ENCODE measurements around the gene SRD5A2.
"Not testable (repeated sequence)": the region's sequence is repeated elsewhere in the genome, so short reads cannot be mapped to it uniquely, and the experiment has no call there.

SRD5A2 gene

GRCh38 chr2:31533036-31533435, 47.7 kb downstream of the SRD5A2 start:
- DNase-seq (ENCODE audit: low read depth) = no peak

- no peak for DNase-seq (ENCODE audit: low read depth)
Observed at GRCh38 chr2:31531101-31531500, 49.6 kb downstream of the SRD5A2 start.

GRCh38 chr2:31529256-31529655, 51.5 kb downstream of the SRD5A2 start:
- DNase-seq (ENCODE audit: low read depth) = no peak

GRCh38 chr2:31528823-31529222, 51.9 kb downstream of the SRD5A2 start:
- no peak for DNase-seq (ENCODE audit: low read depth)

GRCh38 chr2:31526946-31527732, 53.6 kb downstream of the SRD5A2 start:
- peak; percentile 28 for DNase-seq (ENCODE audit: low read depth)

GRCh38 chr2:31525876-31526275, 54.9 kb downstream of the SRD5A2 start:
- no peak for DNase-seq (ENCODE audit: low read depth)

- no peak for DNase-seq (ENCODE audit: low read depth)
Observed at GRCh38 chr2:31524592-31524991, 56.1 kb downstream of the SRD5A2 start.

GRCh38 chr2:31523871-31524492, 56.8 kb downstream of the SRD5A2 start:
- peak; percentile 50 for DNase-seq (ENCODE audit: low read depth)

- DNase-seq (ENCODE audit: low read depth) = no peak
Observed at GRCh38 chr2:31522786-31523185, 58.0 kb downstream of the SRD5A2 start.

- no peak for DNase-seq (ENCODE audit: low read depth)
Observed at GRCh38 chr2:31517442-31518203, 63.1 kb downstream of the SRD5A2 start.

GRCh38 chr2:31515586-31515985, 65.2 kb downstream of the SRD5A2 start:
- DNase-seq (ENCODE audit: low read depth) = no peak

GRCh38 chr2:31513553-31513952, 67.2 kb downstream of the SRD5A2 start:
- DNase-seq (ENCODE audit: low read depth) = no peak

GRCh38 chr2:31511376-31511775, 69.4 kb downstream of the SRD5A2 start:
- peak; percentile 70 for DNase-seq (ENCODE audit: low read depth)

- no peak for DNase-seq (ENCODE audit: low read depth)
Observed at GRCh38 chr2:31505111-31505510, 75.6 kb downstream of the SRD5A2 start.

GRCh38 chr2:31504311-31504710, 76.4 kb downstream of the SRD5A2 start:
- DNase-seq (ENCODE audit: low read depth) = no peak

GRCh38 chr2:31496451-31496874, 84.3 kb downstream of the SRD5A2 start:
- not testable (repeated sequence) for DNase-seq (ENCODE audit: low read depth)

- peak; percentile 54 for DNase-seq (ENCODE audit: low read depth)
Observed at GRCh38 chr2:31489339-31489738, 91.4 kb downstream of the SRD5A2 start.

GRCh38 chr2:31483246-31483645, 97.5 kb downstream of the SRD5A2 start:
- peak; percentile 80 for DNase-seq (ENCODE audit: low read depth)

- DNase-seq (ENCODE audit: low read depth) = peak; percentile 78
Observed at GRCh38 chr2:31476511-31477180, 104.1 kb downstream of the SRD5A2 start.

GRCh38 chr2:31475692-31476091, 105.0 kb downstream of the SRD5A2 start:
- DNase-seq (ENCODE audit: low read depth) = peak; percentile 80

GRCh38 chr2:31474296-31474695, 106.4 kb downstream of the SRD5A2 start:
- DNase-seq (ENCODE audit: low read depth) = no peak

Data from fibroblast of gingiva (primary cell).